HCT116 (cell line): ENCODE results near the gene NOC2L.

Experiments
- POLR2A ChIP-seq: IDR thresholded peaks from 2 replicates; pipeline ENCODE4 v1.7.0; 2011; ENCODE audit warnings: borderline replicate concordance; ENCODE audit not compliant: insufficient read depth, insufficient read length; ENCODE audit errors: extremely low read depth
- SP1 ChIP-seq: IDR thresholded peaks from 2 replicates; pipeline ENCODE4 v1.6.1; 2012; ENCODE audit warnings: low read depth

GRCh38 chr1:918353-918752, 40.7 kb downstream of the NOC2L start:
- TF ChIP-seq SP1 (no peak), POLR2A (no peak)
